ENCODE data around the gene SLC17A9.

DNA sequence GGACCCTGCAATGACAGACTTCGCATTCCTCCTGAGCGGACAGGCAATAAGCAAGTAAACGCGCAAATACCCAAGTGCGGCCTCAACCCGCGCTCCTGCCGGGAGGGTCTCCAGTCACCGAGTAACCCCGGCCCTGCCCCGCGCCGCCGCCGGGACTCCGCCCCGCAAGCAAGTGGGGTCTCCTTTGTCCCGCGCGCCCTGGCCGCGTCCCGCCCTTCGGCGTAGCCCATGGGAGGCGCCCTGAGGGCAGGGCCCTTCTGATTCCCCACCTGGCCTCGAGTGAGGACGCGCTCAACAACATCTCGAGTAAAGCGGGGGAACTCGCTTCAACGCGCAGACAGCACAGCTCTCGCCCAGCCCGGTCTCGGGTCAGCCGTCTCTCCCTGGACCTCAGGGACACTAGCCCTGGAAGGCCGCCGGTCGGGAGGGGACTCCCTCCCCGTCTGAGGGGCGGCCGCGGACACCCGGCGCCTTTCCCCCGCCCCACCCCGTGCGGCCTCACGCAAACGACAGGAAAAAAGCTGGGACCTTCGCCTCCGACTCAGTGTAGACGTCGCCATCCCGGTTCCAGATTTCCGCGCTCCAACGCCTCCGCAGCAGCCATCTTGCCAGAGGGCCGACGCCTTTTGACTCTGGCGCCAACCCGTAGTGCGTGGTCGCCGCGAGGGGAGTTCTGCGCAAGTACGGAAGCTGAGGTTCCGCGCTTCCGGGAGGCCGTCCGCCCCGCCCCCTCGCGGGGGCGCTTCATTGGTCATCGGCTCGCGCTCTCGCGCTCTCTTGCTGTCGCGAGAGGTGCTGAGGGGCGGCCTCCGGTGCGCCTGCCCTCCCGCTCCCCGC, 15.0 kb upstream of the SLC17A9 start:
- TF ChIP-seq, protein P1, sequence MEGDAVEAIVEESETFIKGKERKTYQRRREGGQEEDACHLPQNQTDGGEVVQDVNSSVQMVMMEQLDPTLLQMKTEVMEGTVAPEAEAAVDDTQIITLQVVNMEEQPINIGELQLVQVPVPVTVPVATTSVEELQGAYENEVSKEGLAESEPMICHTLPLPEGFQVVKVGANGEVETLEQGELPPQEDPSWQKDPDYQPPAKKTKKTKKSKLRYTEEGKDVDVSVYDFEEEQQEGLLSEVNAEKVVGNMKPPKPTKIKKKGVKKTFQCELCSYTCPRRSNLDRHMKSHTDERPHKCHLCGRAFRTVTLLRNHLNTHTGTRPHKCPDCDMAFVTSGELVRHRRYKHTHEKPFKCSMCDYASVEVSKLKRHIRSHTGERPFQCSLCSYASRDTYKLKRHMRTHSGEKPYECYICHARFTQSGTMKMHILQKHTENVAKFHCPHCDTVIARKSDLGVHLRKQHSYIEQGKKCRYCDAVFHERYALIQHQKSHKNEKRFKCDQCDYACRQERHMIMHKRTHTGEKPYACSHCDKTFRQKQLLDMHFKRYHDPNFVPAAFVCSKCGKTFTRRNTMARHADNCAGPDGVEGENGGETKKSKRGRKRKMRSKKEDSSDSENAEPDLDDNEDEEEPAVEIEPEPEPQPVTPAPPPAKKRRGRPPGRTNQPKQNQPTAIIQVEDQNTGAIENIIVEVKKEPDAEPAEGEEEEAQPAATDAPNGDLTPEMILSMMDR (conservative IDR thresholded peaks at IDR 0.05; ENCODE audit: low read depth, low read length): no peak
- TF ChIP-seq EZH2phosphoT487 (IDR thresholded peaks at IDR 0.05; ENCODE audit: borderline replicate concordance, low read length) (no peak), EZH2 (IDR thresholded peaks at IDR 0.05; ENCODE audit: low read length, unreplicated experiment) (no peak)
